Chondrocyte (in vitro differentiated cells): ENCODE measurements around the gene CHRNA1. TPM values are rescaled to one million over a fixed set of nuclear protein-coding genes. Genes with fewer than 3 reads are reported as not detected.

Source experiments
- DNase-seq: peaks from one replicate; pipeline ENCODE4 v3.0.0; 2021; ENCODE audit warnings: mixed read lengths, low spot score
- H3K27ac Mint-ChIP-seq: one replicate; pipeline ENCODE4 v1.8.0; 2021; ENCODE audit warnings: mild to moderate bottlenecking, moderate library complexity, mixed read lengths; ENCODE audit not compliant: unreplicated experiment
- H3K27me3 Mint-ChIP-seq: 2 replicates; pipeline ENCODE4 v1.8.0; 2021; ENCODE audit warnings: low read depth, mixed read lengths
- H3K36me3 Mint-ChIP-seq: 2 replicates; pipeline ENCODE4 v1.8.0; 2021; ENCODE audit warnings: low read depth, mixed read lengths
- H3K4me1 Mint-ChIP-seq: 2 replicates; pipeline ENCODE4 v1.8.0; 2021; ENCODE audit warnings: low read depth, mild to moderate bottlenecking, mixed read lengths
- H3K4me3 Mint-ChIP-seq: one replicate; pipeline ENCODE4 v1.8.0; 2021; ENCODE audit warnings: mild to moderate bottlenecking, moderate library complexity, mixed read lengths; ENCODE audit not compliant: unreplicated experiment
- H3K9me3 Mint-ChIP-seq: 2 replicates; pipeline ENCODE4 v1.8.0; 2021; ENCODE audit warnings: low read depth, mixed read lengths
- total RNA-seq: library from RNA; stranded (reverse); gene quantifications from 3 replicates; pipeline ENCODE4 v1.2.1, GENCODE V29; 2021
- TF ChIP-seq, protein P1 (sequence below): fragments of 200-600 bp; sonication (generic); IDR thresholded peaks from 2 replicates; pipeline ENCODE4 v1.5.0; 2021; ENCODE audit warnings: antibody characterized with exemption, mild to moderate bottlenecking, moderate library complexity

The CHRNA1 gene
- total RNA-seq, 1 donor from 2014 or later: 0.30 TPM

DNA sequence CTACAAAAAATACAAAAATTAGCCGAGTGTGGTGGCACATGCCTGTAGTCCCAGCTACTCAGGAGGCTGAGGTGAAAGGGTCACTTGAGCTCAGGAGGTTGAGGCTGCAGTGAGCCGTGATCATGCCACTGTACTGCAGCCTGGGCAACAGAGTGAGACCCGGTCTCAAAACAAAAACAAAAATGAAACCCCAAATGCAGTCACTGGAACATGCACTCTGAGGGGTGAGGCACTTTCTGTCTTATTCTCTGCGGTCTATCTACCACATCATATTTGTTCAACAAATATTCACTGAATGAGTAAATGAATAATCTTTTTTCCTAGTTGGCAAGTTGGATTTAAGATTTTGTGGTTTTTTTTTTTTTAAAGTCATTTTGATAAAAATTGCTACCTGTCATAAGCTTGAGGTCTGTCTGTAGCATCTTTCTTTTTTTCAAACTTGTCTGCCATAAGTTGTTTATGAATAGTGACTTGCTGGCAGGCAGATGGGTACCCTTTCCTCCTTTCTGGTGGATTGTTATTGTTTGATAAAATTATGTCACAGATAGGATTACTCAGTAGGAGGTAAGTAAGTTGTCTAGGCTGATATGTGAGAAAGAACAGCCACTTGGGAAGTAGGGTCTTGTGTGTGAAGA, 11.8 kb downstream of the CHRNA1 start:
- no peaks in the 10 kb centered on the region for H3K27me3 Mint-ChIP-seq
- H3K4me1 Mint-ChIP-seq: peaks cover 19% of the 10 kb centered on the region
- TF ChIP-seq, protein P1, sequence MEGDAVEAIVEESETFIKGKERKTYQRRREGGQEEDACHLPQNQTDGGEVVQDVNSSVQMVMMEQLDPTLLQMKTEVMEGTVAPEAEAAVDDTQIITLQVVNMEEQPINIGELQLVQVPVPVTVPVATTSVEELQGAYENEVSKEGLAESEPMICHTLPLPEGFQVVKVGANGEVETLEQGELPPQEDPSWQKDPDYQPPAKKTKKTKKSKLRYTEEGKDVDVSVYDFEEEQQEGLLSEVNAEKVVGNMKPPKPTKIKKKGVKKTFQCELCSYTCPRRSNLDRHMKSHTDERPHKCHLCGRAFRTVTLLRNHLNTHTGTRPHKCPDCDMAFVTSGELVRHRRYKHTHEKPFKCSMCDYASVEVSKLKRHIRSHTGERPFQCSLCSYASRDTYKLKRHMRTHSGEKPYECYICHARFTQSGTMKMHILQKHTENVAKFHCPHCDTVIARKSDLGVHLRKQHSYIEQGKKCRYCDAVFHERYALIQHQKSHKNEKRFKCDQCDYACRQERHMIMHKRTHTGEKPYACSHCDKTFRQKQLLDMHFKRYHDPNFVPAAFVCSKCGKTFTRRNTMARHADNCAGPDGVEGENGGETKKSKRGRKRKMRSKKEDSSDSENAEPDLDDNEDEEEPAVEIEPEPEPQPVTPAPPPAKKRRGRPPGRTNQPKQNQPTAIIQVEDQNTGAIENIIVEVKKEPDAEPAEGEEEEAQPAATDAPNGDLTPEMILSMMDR: no peak
- no peak for DNase-seq
- peak overlapping the region; percentile 75 for H3K27ac Mint-ChIP-seq
- H3K9me3 Mint-ChIP-seq: no peaks in the 10 kb centered on the region
- H3K36me3 Mint-ChIP-seq: no peaks in the 10 kb centered on the region
- H3K4me3 Mint-ChIP-seq: no peak overlapping the region

DNA sequence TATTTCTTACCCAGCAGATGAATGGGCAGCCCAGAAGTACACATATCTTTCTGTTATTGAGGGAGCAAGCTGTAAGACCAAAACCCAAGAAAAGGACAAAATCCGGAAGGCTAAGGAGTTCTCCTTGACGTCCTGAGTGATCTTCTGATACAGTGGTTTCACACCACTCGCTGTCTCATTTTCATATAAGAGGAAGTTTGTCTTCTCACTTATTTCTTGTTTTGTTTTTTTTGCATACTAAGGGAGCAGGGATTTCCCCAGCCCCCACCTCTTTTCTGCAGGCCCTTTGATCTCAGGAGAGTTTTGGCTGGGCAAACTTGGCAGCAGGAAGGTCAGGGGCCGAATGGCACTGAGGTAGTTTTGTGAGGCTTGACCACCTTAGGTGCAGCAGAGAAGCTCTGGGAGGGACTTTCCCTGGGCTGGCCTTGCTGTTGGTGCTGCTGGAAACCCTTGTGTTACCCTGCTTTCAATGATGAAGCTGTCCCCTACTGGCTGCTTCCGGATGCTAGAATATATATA, 13.3 kb downstream of the CHRNA1 start:
- Mint-ChIP-seq H3K36me3 (no peaks in the 10 kb centered on the region), H3K4me1 (peaks cover 19% of the 10 kb centered on the region), H3K4me3 (no peak overlapping the region), H3K9me3 (no peaks in the 10 kb centered on the region), H3K27me3 (peaks cover 2% of the 10 kb centered on the region), H3K27ac (no peak overlapping the region)
- no peak for DNase-seq
- TF ChIP-seq, protein P1: peak; percentile 2

DNA sequence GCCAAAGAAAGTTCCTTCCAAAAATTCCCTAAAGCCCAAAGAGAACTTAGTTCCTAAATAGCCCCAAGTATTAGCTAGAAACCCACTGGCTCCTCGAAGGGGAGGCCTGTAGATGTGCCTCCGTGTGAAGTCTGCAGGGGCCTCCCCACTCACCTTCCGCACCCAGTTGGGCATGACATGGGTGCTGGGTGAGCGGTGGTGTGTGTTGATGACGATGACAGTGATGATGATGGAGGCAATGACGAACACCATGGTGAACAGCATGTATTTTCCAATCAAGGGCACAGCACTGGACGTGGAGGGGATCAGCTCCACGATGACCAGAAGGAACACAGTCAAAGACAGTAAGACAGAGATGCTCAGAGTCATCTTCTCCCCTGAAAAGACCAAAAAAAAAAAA, 14.5 kb downstream of the CHRNA1 start:
- Mint-ChIP-seq H3K9me3 (no peaks in the 10 kb centered on the region), H3K27ac (no peak overlapping the region), H3K36me3 (no peaks in the 10 kb centered on the region), H3K4me1 (peaks cover 19% of the 10 kb centered on the region), H3K27me3 (peaks cover 2% of the 10 kb centered on the region), H3K4me3 (no peak overlapping the region)
- no peak for DNase-seq
- TF ChIP-seq, protein P1: no peak

DNA sequence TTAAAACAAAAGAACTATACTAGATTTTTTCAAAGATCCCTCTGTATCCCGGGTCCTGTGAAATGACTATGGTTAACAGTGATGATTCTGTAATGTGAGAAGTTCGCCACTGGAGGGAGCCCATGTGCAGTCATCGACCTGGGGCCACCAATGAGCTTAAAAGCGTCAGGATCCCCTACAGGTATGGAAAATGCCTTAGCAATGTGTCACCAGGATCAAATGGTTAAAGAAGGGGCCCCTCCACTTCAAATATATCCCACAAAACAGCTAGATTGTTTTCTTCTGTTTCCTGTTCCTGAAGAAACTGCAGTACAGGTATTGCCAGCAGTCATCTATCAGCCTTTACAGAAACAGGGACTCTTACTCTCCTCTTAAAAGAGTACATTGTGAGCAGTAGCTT, 15.3 kb downstream of the CHRNA1 start:
- Mint-ChIP-seq H3K4me1 (peaks cover 19% of the 10 kb centered on the region), H3K36me3 (no peaks in the 10 kb centered on the region), H3K9me3 (no peaks in the 10 kb centered on the region), H3K27ac (no peak overlapping the region), H3K4me3 (no peak overlapping the region), H3K27me3 (peaks cover 2% of the 10 kb centered on the region)
- DNase-seq: no peak
- TF ChIP-seq, protein P1: peak; percentile 92

DNA sequence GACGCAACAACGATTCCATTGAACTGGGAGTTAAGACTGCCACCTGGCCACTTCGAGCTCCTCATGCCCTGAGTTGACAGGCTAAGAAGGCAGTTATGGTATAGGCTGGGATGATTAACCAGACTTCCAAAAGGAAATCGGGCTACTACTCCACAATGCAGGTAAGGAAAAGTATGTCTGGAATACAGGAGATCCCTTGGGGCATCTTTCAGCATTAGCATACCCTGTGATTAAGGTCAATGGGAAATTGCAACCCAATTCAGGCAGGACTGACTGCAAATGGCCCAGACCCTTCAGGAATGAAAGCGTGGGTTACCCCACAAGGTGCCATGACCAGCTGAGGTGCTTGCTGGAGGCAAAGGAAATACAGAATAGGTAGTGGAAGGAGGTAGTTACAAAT, 19.1 kb downstream of the CHRNA1 start:
- Mint-ChIP-seq H3K4me1 (peaks cover 7% of the 10 kb centered on the region), H3K9me3 (no peaks in the 10 kb centered on the region), H3K36me3 (no peaks in the 10 kb centered on the region), H3K4me3 (no peak overlapping the region), H3K27me3 (peaks cover 9% of the 10 kb centered on the region), H3K27ac (no peak overlapping the region)
- no peak for DNase-seq
- TF ChIP-seq, protein P1: no peak
